Stimulated activated CD8-positive, alpha-beta memory T cell treated with anti-CD3 and anti-CD28 coated beads, Interleukin-12 subunit alpha, Interleukin-12 subunit beta, amount 100 ng/mL, for 24 hours (primary cell): ENCODE results near the gene KDM4C.
"Not testable (repeated sequence)": the region's sequence is repeated elsewhere in the genome, so short reads cannot be mapped to it uniquely, and the experiment has no call there.

Source experiments
- DNase-seq: peaks from one replicate; pipeline ENCODE4 v3.0.0-alpha.2; 2020; ENCODE audit errors: extremely low read depth

KDM4C gene

GRCh38 chr9:6975198-6975597 is 217.4 kb downstream of the KDM4C start:
- DNase-seq = no peak

- no peak for DNase-seq
These were observed 220.0 kb downstream of the KDM4C start for GRCh38 chr9:6977761-6978160.

GRCh38 chr9:6978591-6978990 is 220.8 kb downstream of the KDM4C start:
- no peak for DNase-seq

- no peak for DNase-seq
These were observed 227.3 kb downstream of the KDM4C start for GRCh38 chr9:6984941-6985578.

- no peak for DNase-seq
These were observed 228.5 kb downstream of the KDM4C start for GRCh38 chr9:6986141-6986815.

- DNase-seq = no peak
These were observed 229.6 kb downstream of the KDM4C start for GRCh38 chr9:6987381-6987780.

GRCh38 chr9:6991418-6991817 is 233.6 kb downstream of the KDM4C start:
- no peak for DNase-seq

- no peak for DNase-seq
These were observed 238.5 kb downstream of the KDM4C start for GRCh38 chr9:6996061-6996854.

- no peak for DNase-seq
These were observed 239.6 kb downstream of the KDM4C start for GRCh38 chr9:6997330-6997729.

GRCh38 chr9:6999794-7000193 is 242.0 kb downstream of the KDM4C start:
- DNase-seq = no peak

GRCh38 chr9:7001571-7001970 is 243.8 kb downstream of the KDM4C start:
- DNase-seq = no peak

GRCh38 chr9:7003861-7004260 is 246.1 kb downstream of the KDM4C start:
- no peak for DNase-seq

GRCh38 chr9:7006417-7006816 is 248.6 kb downstream of the KDM4C start:
- DNase-seq = no peak

- no peak for DNase-seq
These were observed 250.6 kb downstream of the KDM4C start for GRCh38 chr9:7008411-7008810.

- no peak for DNase-seq
These were observed 251.3 kb downstream of the KDM4C start for GRCh38 chr9:7009065-7009464.

GRCh38 chr9:7011395-7012067 is 253.8 kb downstream of the KDM4C start:
- no peak for DNase-seq

GRCh38 chr9:7027996-7028395 is 270.2 kb downstream of the KDM4C start:
- DNase-seq = no peak

- DNase-seq = no peak
These were observed 270.8 kb downstream of the KDM4C start for GRCh38 chr9:7028591-7028990.

- not testable (repeated sequence) for DNase-seq
These were observed 273.2 kb downstream of the KDM4C start for GRCh38 chr9:7030943-7031342.

- DNase-seq = no peak
These were observed 275.6 kb downstream of the KDM4C start for GRCh38 chr9:7033076-7034045.

- no peak for DNase-seq
These were observed 279.4 kb downstream of the KDM4C start for GRCh38 chr9:7037176-7037575.
